HepG2 (cell line): ENCODE results near the gene EIF4G3. TPM values are rescaled to one million over a fixed set of nuclear protein-coding genes. Genes with fewer than 3 reads are reported as not detected.
A peak's percentile ranks its signal among the peaks of the same experiment; 100 is the strongest.
"Not testable (repeated sequence)": the region's sequence is repeated elsewhere in the genome, so short reads cannot be mapped to it uniquely, and the experiment has no call there.

Experiments used
- ATAC-seq: fragments of 200-7000 bp; cut with Tn5 transposase; 3 replicates; pipeline ENCODE4 v1.9.1; 2020; ENCODE audit warnings: mild to moderate bottlenecking, moderate library complexity
- BruUV-seq: library from RNA; stranded (reverse); fragments of 400-500 nt; replicated peaks from 2 replicates; lab custom pipeline; 2021; lab: Mats Ljungman, UMichigan
- CTCF ChIA-PET: fragments of 300-600 bp; formaldehyde crosslinking; extraction: SDS; loops from one replicate; lab custom pipeline; 2021; ENCODE audit warnings: low total read pairs, inconsistent platforms, low intra/inter-chr PET ratio; lab: Yijun Ruan, JAX
- POLR2A ChIA-PET: fragments of 350-600 bp; sonication (Branson Sonifier 250); formaldehyde crosslinking; loops from one replicate; lab custom pipeline; 2020; ENCODE audit warnings: antibody characterized with exemption, inconsistent platforms; lab: Yijun Ruan, JAX
- DNase-seq: peaks from one replicate; pipeline ENCODE4 v3.0.0-alpha.2; 2015; ENCODE audit warnings: low spot score
- FAIRE-seq: peaks from 3 replicates; lab custom pipeline; 2011; peaks lifted over from hg19 to GRCh38; lab: Jason Lieb, UNC
- H2AFZ ChIP-seq: one replicate; pipeline ENCODE4 v1.6.1; 2011; ENCODE audit warnings: low read length, inconsistent platforms
- H3K27ac ChIP-seq: fragments of 300-600 bp; 3 replicates; pipeline ENCODE4 v1.8.0; 2011; ENCODE audit warnings: mixed run types, mild to moderate bottlenecking, mixed read lengths, low read length, inconsistent platforms; ENCODE audit not compliant: insufficient read depth; ENCODE audit errors: extremely low read length
- H3K27me3 ChIP-seq, 2 experiments: fragments of 200-600 bp in 1 of 2; 2 replicates in 1 of 2; 3 replicates in 1 of 2; pipeline versions ENCODE4 v1.6.0 to v1.8.0; 2011; ENCODE audit warnings: low read length in 2 of 2, mild to moderate bottlenecking in 2 of 2, moderate library complexity in 2 of 2, inconsistent platforms in 1 of 2; ENCODE audit not compliant: insufficient read depth in 2 of 2, control insufficient read depth in 1 of 2
- H3K36me3 ChIP-seq, 2 experiments: fragments of 200-600 bp in 1 of 2; replicated peaks in 1 of 2; 2 replicates in 1 of 2; 3 replicates in 1 of 2; pipeline versions ENCODE4 v1.5.1 to v1.8.0; 2011; ENCODE audit warnings: low read length in 2 of 2, inconsistent platforms in 1 of 2; ENCODE audit not compliant: insufficient read depth in 2 of 2, control insufficient read depth in 1 of 2
- H3K4me1 ChIP-seq: 2 replicates; pipeline ENCODE4 v1.5.1; 2012; ENCODE audit warnings: low read length, inconsistent platforms; ENCODE audit not compliant: insufficient read depth
- H3K4me2 ChIP-seq: 2 replicates; pipeline ENCODE4 v1.6.0; 2011; ENCODE audit warnings: low read depth, low read length, inconsistent platforms
- H3K4me3 ChIP-seq, 3 experiments: fragments of 200-600 bp in 1 of 3; sonication (generic), shearing (Covaris generic) in 1 of 3; replicated peaks in 1 of 3; 2 replicates each; pipeline ENCODE4 v1.5.1; 2011 to 2016; ENCODE audit warnings: low read length in 3 of 3, inconsistent platforms in 2 of 3, low read depth in 2 of 3, mild to moderate bottlenecking in 2 of 3, control low read depth in 1 of 3, mixed read lengths in 1 of 3; ENCODE audit not compliant: insufficient read depth in 1 of 3
- H3K79me2 ChIP-seq: one replicate; pipeline ENCODE4 v1.6.1; 2011; ENCODE audit warnings: low read length, inconsistent platforms; ENCODE audit not compliant: insufficient read depth
- H3K9ac ChIP-seq: 2 replicates; pipeline ENCODE4 v1.6.0; 2011; ENCODE audit warnings: mild to moderate bottlenecking, low read depth, low read length, inconsistent platforms; ENCODE audit not compliant: insufficient read depth
- H3K9me3 ChIP-seq: 2 replicates; pipeline ENCODE4 v1.5.1; 2012; ENCODE audit warnings: mild to moderate bottlenecking, low read length
- H4K20me1 ChIP-seq: 2 replicates; pipeline ENCODE4 v1.6.0; 2011; ENCODE audit warnings: inconsistent platforms, mild to moderate bottlenecking, low read length, moderate library complexity; ENCODE audit not compliant: insufficient read depth
- ARID5B ChIP-seq: IDR thresholded peaks from 2 replicates; pipeline ENCODE4 v1.4.0; 2020; ENCODE audit warnings: mild to moderate bottlenecking, missing genetic modification reagents
- ATF4 ChIP-seq, 2 experiments: fragments of 450-650 bp in 1 of 2; sonication (generic) in 1 of 2; formaldehyde crosslinking; IDR thresholded peaks; 2 replicates each; pipeline versions ENCODE4 v1.5.0 to v1.8.0; 2020 to 2022; ENCODE audit warnings: mild to moderate bottlenecking in 1 of 2, missing genetic modification reagents in 1 of 2
- ATRX ChIP-seq: sonication (generic); formaldehyde crosslinking; IDR thresholded peaks from 2 replicates; pipeline ENCODE4 v1.4.0; 2020; ENCODE audit warnings: missing genetic modification reagents, borderline replicate concordance
- ETV6 ChIP-seq: sonication (generic); formaldehyde crosslinking; conservative IDR thresholded peaks from 2 replicates; pipeline ENCODE4 v1.4.0; 2020; ENCODE audit warnings: missing genetic modification reagents
- GTF2F1 ChIP-seq: fragments of 150-350 bp; IDR thresholded peaks from 2 replicates; pipeline ENCODE4 v1.6.1; 2014; ENCODE audit warnings: low read length
- NFIC ChIP-seq: IDR thresholded peaks from 2 replicates; pipeline ENCODE4 v1.6.1; 2012; ENCODE audit warnings: mild to moderate bottlenecking, low read length, inconsistent platforms
- NR3C1 ChIP-seq: sonication (generic); formaldehyde crosslinking; IDR thresholded peaks from 2 replicates; pipeline ENCODE4 v1.4.0; 2020; ENCODE audit warnings: missing genetic modification reagents
- SOX13 ChIP-seq, 3 experiments: fragments of 450-650 bp in 1 of 3; sonication (generic) in 1 of 3; formaldehyde crosslinking in 1 of 3; IDR thresholded peaks in 2 of 3; conservative IDR thresholded peaks in 1 of 3; 2 replicates each; pipeline versions ENCODE4 v1.5.0 to v1.6.1; 2016 to 2020; ENCODE audit warnings: antibody characterized with exemption in 1 of 3, mild to moderate bottlenecking in 1 of 3, missing compliant biosample characterization in 1 of 3, missing genetic modification reagents in 1 of 3, moderate library complexity in 1 of 3
- SSRP1 ChIP-seq: IDR thresholded peaks from 2 replicates; pipeline ENCODE4 v1.6.1; 2016; ENCODE audit warnings: control low read depth
- STAT5B ChIP-seq: sonication (generic); formaldehyde crosslinking; IDR thresholded peaks from 2 replicates; pipeline ENCODE4 v1.4.0; 2020; ENCODE audit warnings: missing genetic modification reagents
- XRCC5 ChIP-seq: fragments of 200-400 bp; formaldehyde crosslinking; optimal IDR thresholded peaks from 2 replicates; pipeline ENCODE3; 2017; ENCODE audit warnings: mild to moderate bottlenecking, low read length
- ZNF121 ChIP-seq: sonication (generic); formaldehyde crosslinking; IDR thresholded peaks from 2 replicates; pipeline ENCODE4 v1.5.0; 2020; ENCODE audit warnings: mild to moderate bottlenecking, missing genetic modification reagents
- ZNF329 ChIP-seq: sonication (generic); formaldehyde crosslinking; IDR thresholded peaks from 2 replicates; pipeline ENCODE4 v1.9.0; 2021; ENCODE audit warnings: low read depth, mild to moderate bottlenecking, missing genetic modification reagents
- ZNF644 ChIP-seq: IDR thresholded peaks from 2 replicates; pipeline ENCODE4 v1.6.1; 2016; ENCODE audit warnings: low read depth
- ZNF652 ChIP-seq: IDR thresholded peaks from 2 replicates; pipeline ENCODE4 v1.6.1; 2016; ENCODE audit warnings: low read depth, borderline replicate concordance
- ZNF737 ChIP-seq: sonication (generic); formaldehyde crosslinking; IDR thresholded peaks from 2 replicates; pipeline ENCODE4 v1.5.0; 2020; ENCODE audit warnings: missing genetic modification reagents, mild to moderate bottlenecking, borderline replicate concordance
- ZNF777 ChIP-seq: sonication (generic); formaldehyde crosslinking; IDR thresholded peaks from 2 replicates; pipeline ENCODE4 v1.4.0; 2020; ENCODE audit warnings: missing genetic modification reagents
- WGBS: methylation state at CpG from one replicate; pipeline ENCODE4 v1.1.6; 2017; ENCODE audit warnings: low lambda C conversion rate; 5-methylcytosine and 5-hydroxymethylcytosine counted together
- in situ Hi-C: cut with HindIII; loops from 2 replicates; pipeline ENCODE4 v1.10.0; 2017; ENCODE audit warnings: low pct_unique_long_range_greater_than_20kb; ENCODE audit not compliant: extremely low pct_ligation_motif_present
- intact Hi-C: fragments of 100-400 bp; cut with micrococcal nuclease; formaldehyde crosslinking; loops from one replicate; pipeline ENCODE4 v1.10.0; 2022; ENCODE audit not compliant: unreplicated experiment
- polyA plus RNA-seq, 8 experiments: library from polyadenylated mRNA; depleted of rRNA in 3 of 8; stranded (reverse) in 7 of 8; unstranded in 1 of 8; fragments of >200 nt; fragmentation: Illumina TruSeq in 4 of 8; extraction: Trizol in 4 of 8; gene quantifications; 2 replicates each; pipeline versions ENCODE4 v1.2.1 to v1.2.3, GENCODE V29; 2011 to 2016; ENCODE audit warnings: low read depth in 4 of 8, missing spikeins in 1 of 8, mixed read lengths in 1 of 8; ENCODE audit not compliant: insufficient read depth in 1 of 8
- total RNA-seq, 5 experiments: library from RNA; depleted of rRNA; stranded (reverse); fragments of >200 nt; fragmentation: Illumina TruSeq; extraction: Trizol; gene quantifications; 2 replicates each; pipeline ENCODE4 v1.2.3, GENCODE V29; 2016; ENCODE audit warnings: low read depth in 1 of 5

EIF4G3 gene
- total and polyA plus RNA-seq, 2 of the 13 experiments (the other 11 are each of a cell fraction or from before 2014, with no cell fraction given), result 22.2 to 27.6 TPM

GRCh38 chr1:21024136-21024896 is 152.4 kb downstream of the EIF4G3 start (continued):
- TF ChIP-seq ARID5B, result peak; percentile 58; the same call in 1 of the 2 replicates
- peak; percentile 73; the same call in 1 of the 2 replicates for TF ChIP-seq ZNF652
- TF ChIP-seq SOX13 (IDR thresholded peaks at IDR 0.05), result not testable (repeated sequence)
- TF ChIP-seq SOX13 (CRISPR knock-in tag; conservative IDR thresholded peaks at IDR 0.05 in 1 of 2, IDR thresholded peaks at IDR 0.05 in 1 of 2), result peak in 1 of 2 experiments; percentile 63; a peak in 2 of 4 replicates

GRCh38 chr1:21022279-21023040 is 154.2 kb downstream of the EIF4G3 start:
- TSS peak; percentile 97 for BruUV-seq
- WGBS, result 48% methylated on average over 6 of the region's 6 CpGs
- peaks cover 12% of the 10 kb centered on the region for H3K79me2 ChIP-seq
- TF ChIP-seq ETV6 (CRISPR knock-in tag) (no peak), STAT5B (CRISPR knock-in tag) (no peak), NFIC (peak; percentile 39; the same call in 1 of the 2 replicates), ZNF121 (CRISPR knock-in tag) (no peak), ZNF777 (CRISPR knock-in tag) (no peak), ATRX (CRISPR knock-in tag) (no peak), ZNF329 (CRISPR knock-in tag) (no peak), XRCC5 (no peak), GTF2F1 (no peak), SSRP1 (CRISPR knock-in tag) (no peak), ZNF644 (CRISPR knock-in tag) (no peak), NR3C1 (no peak), ATF4 (CRISPR knock-in tag; IDR thresholded peaks at IDR 0.05) (peak in 1 of 2 experiments; percentile 60; a peak in 2 of 4 replicates), ZNF737 (CRISPR knock-in tag) (no peak)

More at GRCh38 chr1:21022279-21023040, 154.2 kb downstream of the EIF4G3 start:
- no peaks in the 10 kb centered on the region for H3K9me3 ChIP-seq
- FAIRE-seq, result peak; percentile 70
- peak overlapping the region; percentile 88 for H3K27ac ChIP-seq
- no peaks in the 10 kb centered on the region for H4K20me1 ChIP-seq
- ATAC-seq, result peak; percentile 99
- CTCF ChIA-PET, result no interaction called here
- DNase-seq, result peak; percentile 98
- H3K4me1 ChIP-seq, result peaks cover 53% of the 10 kb centered on the region
- H3K4me2 ChIP-seq, result peak overlapping the region; percentile 45
- in situ Hi-C loops (no loop called here), intact Hi-C loops (no loop called here)
- peak overlapping the region; percentile 66 for H3K9ac ChIP-seq
- no peak overlapping the region; a peak in 1 of 6 replicates for H3K4me3 ChIP-seq
- H3K27me3 ChIP-seq, result no peaks in the 10 kb centered on the region
- H3K36me3 ChIP-seq, result no peaks in the 10 kb centered on the region
- POLR2A ChIA-PET, result interaction anchor here (1.4 kb wide), 1 partner anchor 14 kb away, joined by 5 read pairs; no protein-coding TSS in a partner anchor
- no peak overlapping the region for H2AFZ ChIP-seq
